ENCODE measurements around the gene CIAPIN1.
"Not testable (repeated sequence)": the region's sequence is repeated elsewhere in the genome, so short reads cannot be mapped to it uniquely, and the experiment has no call there.

CIAPIN1 gene

GRCh38 chr16:57440551-57440950 is 6.6 kb downstream of the CIAPIN1 start:
- not testable (repeated sequence) for DNase-seq (ENCODE audit: low read depth, low spot score)

- not testable (repeated sequence) for DNase-seq (ENCODE audit: low read depth, low spot score)
These were observed 7.2 kb downstream of the CIAPIN1 start for GRCh38 chr16:57439947-57440346.

GRCh38 chr16:57435838-57436237 is 11.3 kb downstream of the CIAPIN1 start:
- DNase-seq (ENCODE audit: low read depth, low spot score), result no peak

- no peak for DNase-seq (ENCODE audit: low read depth, low spot score)
These were observed 13.2 kb downstream of the CIAPIN1 start for GRCh38 chr16:57434003-57434402.

- DNase-seq (ENCODE audit: low read depth, low spot score), result no peak
These were observed 14.2 kb downstream of the CIAPIN1 start for GRCh38 chr16:57432989-57433388.

- DNase-seq (ENCODE audit: low read depth, low spot score), result no peak
These were observed 14.7 kb downstream of the CIAPIN1 start for GRCh38 chr16:57432505-57432904.

GRCh38 chr16:57430955-57431354 is 16.2 kb downstream of the CIAPIN1 start:
- no peak for DNase-seq (ENCODE audit: low read depth, low spot score)

GRCh38 chr16:57427824-57428223 is 19.4 kb downstream of the CIAPIN1 start:
- no peak for DNase-seq (ENCODE audit: low read depth, low spot score)

- no peak for DNase-seq (ENCODE audit: low read depth, low spot score)
These were observed 19.9 kb downstream of the CIAPIN1 start for GRCh38 chr16:57427307-57427706.

GRCh38 chr16:57426356-57426755 is 20.8 kb downstream of the CIAPIN1 start:
- no peak for DNase-seq (ENCODE audit: low read depth, low spot score)

GRCh38 chr16:57424583-57424982 is 22.6 kb downstream of the CIAPIN1 start:
- DNase-seq (ENCODE audit: low read depth, low spot score), result no peak

- DNase-seq (ENCODE audit: low read depth, low spot score), result no peak
These were observed 24.0 kb downstream of the CIAPIN1 start for GRCh38 chr16:57423152-57423551.

- no peak for DNase-seq (ENCODE audit: low read depth, low spot score)
These were observed 24.9 kb downstream of the CIAPIN1 start for GRCh38 chr16:57422026-57422944.

GRCh38 chr16:57419506-57419905 is 27.7 kb downstream of the CIAPIN1 start:
- no peak for DNase-seq (ENCODE audit: low read depth, low spot score)

GRCh38 chr16:57416084-57416483 is 31.1 kb downstream of the CIAPIN1 start:
- no peak for DNase-seq (ENCODE audit: low read depth, low spot score)

- no peak for DNase-seq (ENCODE audit: low read depth, low spot score)
These were observed 33.5 kb downstream of the CIAPIN1 start for GRCh38 chr16:57413733-57414132.

GRCh38 chr16:57413301-57413730 is 33.9 kb downstream of the CIAPIN1 start:
- DNase-seq (ENCODE audit: low read depth, low spot score), result no peak

- no peak for DNase-seq (ENCODE audit: low read depth, low spot score)
These were observed 34.6 kb downstream of the CIAPIN1 start for GRCh38 chr16:57412584-57412983.

GRCh38 chr16:57411362-57411976 is 35.7 kb downstream of the CIAPIN1 start:
- DNase-seq (ENCODE audit: low read depth, low spot score), result no peak

GRCh38 chr16:57409870-57410587 is 37.2 kb downstream of the CIAPIN1 start:
- DNase-seq (ENCODE audit: low read depth, low spot score), result no peak

- DNase-seq (ENCODE audit: low read depth, low spot score), result no peak
These were observed 38.1 kb downstream of the CIAPIN1 start for GRCh38 chr16:57409065-57409464.

Data from activated naive CD8-positive, alpha-beta T cell treated with anti-CD3 and anti-CD28 coated beads, Interleukin-2, amount 50 U/mL, for 16 hours (primary cell).